ENCODE measurements around the gene PER2. TPM values are rescaled to one million over a fixed set of nuclear protein-coding genes. Genes with fewer than 3 reads are reported as not detected.

PER2 gene
- total RNA-seq, 2 experiments from 2014 or later: 5.5 to 7.2 TPM

DNA sequence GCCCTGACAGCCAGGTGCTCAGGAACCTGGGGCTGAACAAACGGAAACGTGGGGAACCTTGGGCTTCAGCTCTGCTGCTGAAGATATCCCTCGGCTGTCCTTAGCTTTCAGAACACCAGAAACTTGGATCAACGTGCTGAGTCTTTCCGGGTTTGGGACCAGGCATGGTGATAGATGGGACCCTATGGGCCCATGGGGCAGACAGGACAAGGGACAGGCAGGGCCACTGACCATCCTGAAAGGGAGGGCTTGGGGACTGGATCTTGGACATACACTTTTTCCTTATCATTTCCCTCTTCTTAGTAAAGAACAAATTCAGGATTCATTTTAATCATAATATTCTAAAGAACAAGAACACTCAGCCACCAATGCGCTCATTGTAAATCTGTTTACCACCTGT is 32.3 kb downstream of the PER2 start:
- H3K9me3 Mint-ChIP-seq: no peaks in the 10 kb centered on the region
- H3K27me3 Mint-ChIP-seq: no peaks in the 10 kb centered on the region
- POLR2A ChIA-PET: no interaction called here
- H3K36me3 Mint-ChIP-seq: peaks cover 2% of the 10 kb centered on the region
- intact Hi-C loops (cut with micrococcal nuclease): loop anchor here (2.0 kb wide), 1 partner anchor 33 kb away; the partner anchor contains the start of gene PER2
- no peak overlapping the region for H3K4me3 Mint-ChIP-seq
- CTCF ChIA-PET: interaction anchor here (1.1 to 4.8 kb wide), 4 partner anchors 8 to 398 kb away, joined by 3 to 21 read pairs (median 5); partner anchors contain the start of gene PER2
- DNase-seq: no peak
- peaks cover 4% of the 10 kb centered on the region for H3K4me1 Mint-ChIP-seq (ENCODE audit: low read depth)
- no peak overlapping the region for H3K27ac Mint-ChIP-seq

DNA sequence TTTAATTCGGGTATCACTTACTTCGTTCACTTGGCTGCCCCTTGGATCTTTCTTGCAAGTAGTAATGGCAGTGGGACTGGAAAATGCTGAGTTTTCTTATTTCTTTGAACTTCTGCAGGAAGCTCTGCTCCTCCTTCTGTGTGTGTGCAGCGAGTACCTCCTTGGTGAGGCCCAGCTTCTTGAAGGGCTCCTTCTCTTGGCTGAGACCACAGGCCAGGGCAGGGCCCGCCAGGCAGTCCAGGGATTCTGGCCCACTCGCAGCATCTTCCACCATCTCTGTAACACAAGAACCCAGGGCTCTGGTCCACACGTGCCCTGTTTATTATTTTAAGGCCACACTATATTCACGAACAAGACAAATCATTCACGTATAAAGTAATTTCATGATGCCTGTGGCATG is 32.8 kb downstream of the PER2 start:
- no peak for DNase-seq
- H3K4me1 Mint-ChIP-seq (ENCODE audit: low read depth): peaks cover 4% of the 10 kb centered on the region
- ChIA-PET POLR2A (no interaction called here), CTCF (interaction anchor here (1.1 to 4.8 kb wide), 4 partner anchors 8 to 397 kb away, joined by 3 to 21 read pairs (median 5); partner anchors contain the start of gene PER2)
- no peaks in the 10 kb centered on the region for H3K27me3 Mint-ChIP-seq
- H3K9me3 Mint-ChIP-seq: no peaks in the 10 kb centered on the region
- H3K27ac Mint-ChIP-seq: no peak overlapping the region
- intact Hi-C loops (cut with micrococcal nuclease): loop anchor here (2.0 kb wide), 1 partner anchor 33 kb away; the partner anchor contains the start of gene PER2
- peaks cover 4% of the 10 kb centered on the region for H3K36me3 Mint-ChIP-seq
- H3K4me3 Mint-ChIP-seq: no peak overlapping the region

DNA sequence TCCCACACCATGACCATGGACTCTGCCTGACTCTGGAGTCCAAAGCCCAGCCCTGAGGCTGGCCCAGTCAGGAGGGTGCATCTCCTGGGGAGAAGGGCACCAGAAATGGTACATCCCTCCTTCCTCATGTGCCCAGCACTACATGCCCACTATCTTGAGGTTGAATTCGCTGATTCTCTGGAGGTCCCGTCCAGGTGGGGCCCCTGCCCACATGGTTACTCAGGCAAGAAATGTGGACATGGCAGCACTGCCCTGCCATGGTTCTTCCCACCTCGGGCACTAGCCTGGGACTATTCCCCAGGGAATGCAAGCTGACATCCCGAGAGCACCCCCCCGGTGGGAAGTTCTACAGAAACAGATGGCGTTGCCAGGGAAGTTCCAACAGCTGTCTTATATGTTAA is 33.3 kb downstream of the PER2 start:
- Mint-ChIP-seq H3K36me3 (peaks cover 4% of the 10 kb centered on the region), H3K4me1 (ENCODE audit: low read depth) (peaks cover 4% of the 10 kb centered on the region), H3K27ac (no peak overlapping the region), H3K4me3 (no peak overlapping the region), H3K9me3 (no peaks in the 10 kb centered on the region), H3K27me3 (no peaks in the 10 kb centered on the region)
- DNase-seq: no peak
- intact Hi-C loops (cut with micrococcal nuclease): no loop called here
- POLR2A ChIA-PET: no interaction called here
- CTCF ChIA-PET: interaction anchor here (1.6 to 4.8 kb wide), 3 partner anchors 9 to 397 kb away, joined by 3 to 21 read pairs (median 7); partner anchors contain the start of gene PER2

DNA sequence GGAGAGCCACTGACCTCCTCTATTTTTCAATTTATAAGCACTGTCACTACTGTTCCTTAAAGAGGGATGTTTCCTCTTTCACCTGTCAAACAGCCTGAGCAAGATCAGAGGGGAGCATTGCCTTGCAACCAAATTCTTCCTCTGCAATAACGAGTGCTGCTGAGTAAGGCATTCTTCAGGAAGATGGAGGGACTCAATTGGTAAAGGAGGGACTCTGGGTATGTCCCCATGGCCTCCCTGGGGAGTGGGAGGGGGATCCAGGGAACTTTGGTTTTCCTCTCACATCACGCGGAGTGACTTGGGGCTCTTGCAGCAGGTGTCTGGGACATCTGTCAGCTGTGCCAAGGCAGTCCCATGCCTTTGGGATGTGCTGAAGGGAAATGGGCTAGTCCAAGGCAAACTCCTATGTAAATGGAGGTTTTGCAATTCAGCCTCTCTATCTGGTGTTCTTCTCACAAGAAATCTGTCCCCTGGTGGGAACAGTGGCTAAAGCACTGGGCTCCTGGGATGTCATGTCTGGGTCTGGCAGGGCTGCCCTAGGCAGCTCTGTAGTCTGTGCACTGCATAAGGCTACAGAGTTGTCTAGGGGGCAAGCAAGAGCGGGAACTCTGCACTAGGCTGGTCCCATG is 34.2 kb downstream of the PER2 start:
- intact Hi-C loops (cut with micrococcal nuclease): no loop called here
- H3K36me3 Mint-ChIP-seq: peaks cover 4% of the 10 kb centered on the region
- CTCF ChIA-PET: interaction anchor here (4.8 kb wide), 1 partner anchor 10 kb away, joined by 21 read pairs; no protein-coding TSS in a partner anchor
- H3K27me3 Mint-ChIP-seq: no peaks in the 10 kb centered on the region
- POLR2A ChIA-PET: no interaction called here
- H3K4me3 Mint-ChIP-seq: no peak overlapping the region
- H3K9me3 Mint-ChIP-seq: no peaks in the 10 kb centered on the region
- no peak for DNase-seq
- no peaks in the 10 kb centered on the region for H3K4me1 Mint-ChIP-seq (ENCODE audit: low read depth)
- no peak overlapping the region for H3K27ac Mint-ChIP-seq

DNA sequence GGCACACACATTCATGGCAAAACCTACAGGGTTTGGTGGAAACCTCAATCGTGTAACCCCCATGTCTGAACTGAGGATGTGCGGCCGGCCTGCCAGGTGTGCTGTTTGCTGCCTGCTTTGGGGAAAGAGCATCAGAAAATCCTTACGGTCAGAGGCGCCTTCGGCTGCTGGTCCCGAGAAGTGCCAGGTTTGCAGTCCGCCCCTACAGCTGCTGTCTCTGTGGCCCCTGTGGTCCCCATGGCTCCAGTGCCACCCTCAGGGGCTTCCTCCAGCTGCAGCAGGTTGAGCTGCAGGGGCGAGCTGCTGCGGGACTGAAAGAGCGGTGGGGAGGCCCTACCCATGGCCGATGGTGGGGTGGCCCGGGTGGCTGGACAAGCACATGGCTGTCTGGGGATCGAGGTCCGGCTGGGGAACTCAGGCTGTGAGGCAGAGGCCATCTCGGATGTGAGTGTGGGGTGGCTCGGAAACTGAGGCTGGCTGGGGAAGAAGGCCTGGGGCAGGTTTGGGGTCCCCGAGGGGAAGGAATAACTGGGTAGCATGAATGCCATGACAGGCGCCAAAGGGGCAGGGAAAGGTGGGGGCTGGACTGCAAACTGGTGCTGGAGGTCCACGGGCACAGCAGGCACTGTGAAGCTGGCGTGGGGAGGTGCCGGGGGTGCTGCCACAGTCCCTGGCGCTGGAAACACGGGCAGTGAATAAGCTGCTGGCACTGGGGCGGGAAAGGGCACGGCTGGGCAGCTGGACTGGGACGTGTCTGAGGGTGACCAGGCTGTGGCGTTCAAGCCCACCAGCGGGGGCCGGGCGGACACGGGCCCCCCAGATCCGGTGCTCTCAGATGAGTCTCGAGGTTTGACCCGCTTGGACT is 35.4 kb downstream of the PER2 start:
- Mint-ChIP-seq H3K9me3 (no peaks in the 10 kb centered on the region), H3K27me3 (no peaks in the 10 kb centered on the region), H3K36me3 (peaks cover 4% of the 10 kb centered on the region), H3K4me1 (ENCODE audit: low read depth) (no peaks in the 10 kb centered on the region), H3K4me3 (no peak overlapping the region), H3K27ac (no peak overlapping the region)
- DNase-seq: no peak
- ChIA-PET POLR2A (no interaction called here), CTCF (interaction anchor here (4.8 kb wide), 1 partner anchor 11 kb away, joined by 21 read pairs; no protein-coding TSS in a partner anchor)
- intact Hi-C loops (cut with micrococcal nuclease): no loop called here

DNA sequence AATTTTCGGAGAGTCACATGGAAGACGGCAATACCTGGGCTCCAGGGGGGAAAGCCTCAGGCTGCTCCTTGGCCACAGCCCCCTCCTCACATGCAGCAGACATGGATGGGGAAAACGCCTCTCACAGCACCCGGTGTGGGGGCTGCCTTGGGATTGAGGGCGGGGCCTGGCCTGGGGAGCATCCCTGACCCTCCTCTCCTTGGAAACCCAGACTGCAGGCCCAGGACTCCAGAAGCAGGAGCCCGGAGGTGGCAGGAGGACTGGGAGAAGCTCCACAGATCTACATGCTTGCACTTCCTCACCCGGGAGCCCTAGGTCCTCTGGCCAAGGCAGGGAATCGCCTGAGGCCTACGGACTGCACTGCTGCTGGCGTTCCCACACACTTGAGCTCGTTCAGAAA is 36.4 kb downstream of the PER2 start:
- Mint-ChIP-seq H3K27me3 (no peaks in the 10 kb centered on the region), H3K9me3 (no peaks in the 10 kb centered on the region), H3K27ac (no peak overlapping the region), H3K4me1 (ENCODE audit: low read depth) (no peaks in the 10 kb centered on the region), H3K4me3 (no peak overlapping the region), H3K36me3 (peaks cover 4% of the 10 kb centered on the region)
- no peak for DNase-seq
- ChIA-PET POLR2A (no interaction called here), CTCF (interaction anchor here (4.8 kb wide), 1 partner anchor 12 kb away, joined by 21 read pairs; no protein-coding TSS in a partner anchor)
- intact Hi-C loops (cut with micrococcal nuclease): no loop called here

DNA sequence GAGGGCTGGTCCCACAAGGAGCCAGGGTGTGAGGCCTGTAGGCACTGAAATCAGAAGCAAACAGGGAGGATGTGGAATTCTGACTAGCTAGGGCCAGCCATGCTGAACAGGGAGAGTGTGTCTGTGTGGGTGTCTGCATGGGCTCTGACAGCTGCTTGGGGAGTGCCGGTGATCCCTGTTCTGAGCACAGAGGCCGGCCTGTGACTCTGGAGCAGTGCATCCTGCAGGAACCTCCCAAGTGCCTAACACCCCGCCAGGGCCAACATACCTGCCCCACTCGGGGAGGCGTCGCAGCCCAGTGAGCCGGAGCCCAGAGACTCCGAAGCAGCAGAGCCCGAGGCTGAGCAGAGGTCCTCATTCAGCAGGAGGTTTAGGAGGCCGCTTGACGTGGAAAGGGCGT is 37.1 kb downstream of the PER2 start:
- CTCF ChIA-PET: interaction anchor here (1.0 kb wide), 1 partner anchor 12 kb away, joined by 3 read pairs; no protein-coding TSS in a partner anchor
- intact Hi-C loops (cut with micrococcal nuclease): no loop called here
- no peak for DNase-seq

DNA sequence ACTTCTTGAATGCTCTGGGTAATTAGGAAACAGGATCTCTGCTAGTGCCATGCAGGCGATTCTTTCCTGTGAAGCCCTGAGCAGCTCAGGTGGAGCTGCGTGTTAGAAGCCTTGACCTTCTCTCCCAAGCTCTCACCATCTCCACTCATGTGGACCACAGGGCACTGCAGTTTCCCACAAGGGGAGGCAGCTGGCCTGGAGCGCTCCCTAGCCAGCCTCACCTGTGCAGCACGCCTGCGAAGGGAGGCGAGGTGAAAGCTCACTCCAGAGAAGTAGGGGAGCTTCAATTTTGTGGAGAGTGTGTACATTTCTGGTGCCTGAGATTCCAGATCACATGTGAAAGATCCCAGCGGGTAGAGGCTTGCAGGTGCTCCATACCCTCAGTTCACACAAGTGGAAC is 37.5 kb downstream of the PER2 start:
- intact Hi-C loops (cut with micrococcal nuclease): no loop called here
- H3K27me3 Mint-ChIP-seq: no peaks in the 10 kb centered on the region
- no peak overlapping the region for H3K27ac Mint-ChIP-seq
- no peaks in the 10 kb centered on the region for H3K9me3 Mint-ChIP-seq
- H3K4me1 Mint-ChIP-seq (ENCODE audit: low read depth): no peaks in the 10 kb centered on the region
- ChIA-PET POLR2A (no interaction called here), CTCF (interaction anchor here (1.0 kb wide), 1 partner anchor 12 kb away, joined by 3 read pairs; no protein-coding TSS in a partner anchor)
- H3K36me3 Mint-ChIP-seq: peaks cover 4% of the 10 kb centered on the region
- DNase-seq: no peak
- H3K4me3 Mint-ChIP-seq: no peak overlapping the region

More for the DNA sequence above, 37.1 kb downstream of the PER2 start:
- no peak overlapping the region for H3K27ac Mint-ChIP-seq
- H3K4me1 Mint-ChIP-seq (ENCODE audit: low read depth): no peaks in the 10 kb centered on the region
- H3K9me3 Mint-ChIP-seq: no peaks in the 10 kb centered on the region
- POLR2A ChIA-PET: no interaction called here
- no peak overlapping the region for H3K4me3 Mint-ChIP-seq
- H3K27me3 Mint-ChIP-seq: no peaks in the 10 kb centered on the region
- H3K36me3 Mint-ChIP-seq: peaks cover 4% of the 10 kb centered on the region

DNA sequence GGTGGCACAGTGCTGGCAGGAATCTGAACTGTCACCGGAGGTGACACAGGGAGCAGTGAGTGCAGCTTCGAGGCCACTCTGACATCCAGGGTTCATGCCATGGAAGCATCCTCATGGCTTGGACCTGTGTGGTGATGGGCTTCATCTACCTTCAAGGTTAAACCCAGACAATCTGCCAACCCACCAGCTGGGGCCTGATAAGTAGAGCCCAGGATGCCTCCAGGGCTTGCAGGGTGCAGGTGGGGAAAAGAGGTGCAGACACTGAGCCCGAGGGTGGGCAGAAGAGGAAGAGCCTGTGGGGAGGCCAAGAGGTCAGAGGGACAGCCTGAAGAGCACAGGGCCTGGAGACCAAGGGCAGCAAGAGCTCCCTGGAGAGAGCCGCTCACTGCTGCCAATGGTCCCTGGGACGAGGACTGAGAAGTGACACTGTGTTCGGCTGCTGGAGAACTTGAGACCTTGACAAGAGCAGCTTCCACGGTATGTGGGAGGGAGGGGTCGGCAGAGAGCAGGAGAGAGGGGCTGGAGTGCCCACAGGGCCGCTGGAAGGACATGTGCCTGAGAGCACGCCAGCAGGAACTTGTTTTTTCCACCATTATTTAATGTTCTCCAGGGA is 40.5 kb downstream of the PER2 start:
- no peaks in the 10 kb centered on the region for H3K27me3 Mint-ChIP-seq
- intact Hi-C loops (cut with micrococcal nuclease): no loop called here
- H3K27ac Mint-ChIP-seq: no peak overlapping the region
- H3K4me3 Mint-ChIP-seq: no peak overlapping the region
- no peaks in the 10 kb centered on the region for H3K9me3 Mint-ChIP-seq
- H3K36me3 Mint-ChIP-seq: peaks cover 9% of the 10 kb centered on the region
- H3K4me1 Mint-ChIP-seq (ENCODE audit: low read depth): no peaks in the 10 kb centered on the region
- no peak for DNase-seq
- ChIA-PET POLR2A (no interaction called here), CTCF (interaction anchor here (1.7 kb wide), 1 partner anchor 15 kb away, joined by 5 read pairs; no protein-coding TSS in a partner anchor)

DNA sequence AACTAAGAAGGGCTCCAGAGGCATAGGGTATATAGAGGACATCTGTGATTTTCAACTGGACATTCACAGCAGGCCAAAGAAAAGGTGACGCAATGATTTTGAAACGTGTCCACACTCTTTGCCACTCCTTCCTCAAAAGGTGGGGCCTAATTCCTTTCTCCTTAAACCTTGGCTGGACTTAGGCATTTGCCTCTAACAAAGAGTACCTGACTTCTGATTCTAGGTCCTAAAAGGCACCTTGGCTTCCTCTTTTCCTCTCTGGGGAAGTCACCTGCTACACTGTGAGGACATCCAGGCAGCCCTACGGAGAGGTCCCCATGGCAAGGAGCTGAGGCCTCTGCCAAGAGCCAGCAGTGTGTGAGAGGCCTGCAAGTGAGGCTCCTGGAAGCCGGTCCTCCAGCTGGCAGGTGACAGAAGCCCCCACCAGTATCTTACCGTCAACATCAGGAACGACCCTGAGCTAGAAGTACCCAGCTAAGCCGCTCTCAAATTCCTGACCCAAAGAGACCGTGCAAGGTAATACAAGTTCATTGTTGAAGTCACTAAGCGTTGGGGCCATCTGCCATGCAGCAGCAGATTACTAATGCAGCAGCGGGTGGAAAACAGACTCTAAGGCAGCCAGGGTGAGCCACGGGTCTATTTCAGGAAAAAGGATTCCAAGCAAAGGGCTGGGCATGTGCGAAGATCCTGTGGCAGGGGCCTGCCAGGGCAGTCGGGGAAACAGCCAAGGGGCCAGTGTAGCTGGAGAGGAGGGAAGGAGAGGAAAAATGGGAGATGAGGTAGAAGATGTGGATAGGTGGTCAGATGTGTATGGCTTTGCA is 41.2 kb downstream of the PER2 start:
- Mint-ChIP-seq H3K36me3 (peaks cover 9% of the 10 kb centered on the region), H3K27ac (no peak overlapping the region), H3K27me3 (no peaks in the 10 kb centered on the region), H3K4me3 (no peak overlapping the region), H3K9me3 (no peaks in the 10 kb centered on the region), H3K4me1 (ENCODE audit: low read depth) (no peaks in the 10 kb centered on the region)
- intact Hi-C loops (cut with micrococcal nuclease): no loop called here
- POLR2A ChIA-PET: no interaction called here
- no peak for DNase-seq
- CTCF ChIA-PET: interaction anchor here (1.7 kb wide), 1 partner anchor 16 kb away, joined by 5 read pairs; no protein-coding TSS in a partner anchor

DNA sequence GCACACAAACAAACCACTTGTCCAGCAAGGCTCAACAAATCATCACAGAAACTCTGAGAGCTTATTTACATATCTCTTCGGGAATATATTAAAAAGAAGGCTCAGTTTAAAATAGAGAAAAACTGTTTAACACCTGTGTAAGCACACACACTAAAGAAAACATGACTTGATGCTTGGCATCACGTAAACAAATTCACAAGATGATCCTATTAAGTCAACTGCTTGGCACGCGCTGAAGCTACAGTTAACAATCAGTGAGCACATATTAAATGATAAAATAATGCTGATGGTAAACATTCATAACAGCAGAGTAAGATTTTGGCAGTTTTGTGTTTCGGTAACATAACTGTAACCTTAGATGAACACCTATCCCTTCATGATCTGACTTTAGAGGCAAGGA is 44.3 kb downstream of the PER2 start:
- Mint-ChIP-seq H3K4me3 (no peak overlapping the region), H3K27me3 (peaks cover 2% of the 10 kb centered on the region), H3K4me1 (ENCODE audit: low read depth) (peaks cover 2% of the 10 kb centered on the region), H3K27ac (no peak overlapping the region), H3K9me3 (no peaks in the 10 kb centered on the region), H3K36me3 (peaks cover 5% of the 10 kb centered on the region)
- POLR2A ChIA-PET: no interaction called here
- intact Hi-C loops (cut with micrococcal nuclease): no loop called here
- CTCF ChIA-PET: interaction anchor here (1.0 kb wide), 1 partner anchor 234 kb away, joined by 3 read pairs; no protein-coding TSS in a partner anchor
- no peak for DNase-seq

Measured in activated CD4-positive, alpha-beta memory T cell treated with anti-CD3 and anti-CD28 coated beads for 36 hours (primary cell).